Endothelial cell of umbilical vein (primary cell): ENCODE measurements around the gene AGAP2. TPM values are rescaled to one million over a fixed set of nuclear protein-coding genes. Genes with fewer than 3 reads are reported as not detected.

Source experiments
- BruUV-seq: library from RNA; stranded (reverse); fragments of 400-500 nt; replicated peaks from 2 replicates; lab custom pipeline; 2021; lab: Mats Ljungman, UMichigan
- CTCF ChIA-PET: fragments of 300-600, 350-600 bp; sonication (Branson Sonifier 250); formaldehyde crosslinking; loops from one replicate; lab custom pipeline; 2021; ENCODE audit warnings: antibody characterized with exemption, inconsistent platforms; lab: Charles Lee
- POLR2A ChIA-PET: fragments of 300-600, 350-600 bp; sonication (Branson Sonifier 250); formaldehyde crosslinking; loops from one replicate; lab custom pipeline; 2021; ENCODE audit warnings: antibody characterized with exemption, inconsistent platforms; lab: Charles Lee
- DNase-seq: peaks from one replicate; pipeline ENCODE4 v3.0.0-alpha.2; 2011; ENCODE audit warnings: low read depth, low spot score
- FAIRE-seq: peaks from 2 replicates; lab custom pipeline; 2011; peaks lifted over from hg19 to GRCh38; lab: Jason Lieb, UNC
- H2AFZ ChIP-seq: 2 replicates; pipeline ENCODE4 v1.6.0; 2012; ENCODE audit warnings: low read depth, low read length, control low read depth, inconsistent platforms
- H3K27ac ChIP-seq: 2 replicates; pipeline ENCODE4 v1.5.1; 2011; ENCODE audit warnings: low read depth, mild to moderate bottlenecking, control low read depth, low read length, moderate library complexity; ENCODE audit not compliant: insufficient read depth
- H3K27me3 ChIP-seq, 2 experiments: 2 replicates each; pipeline versions ENCODE4 v1.6.0 to v1.6.1; 2011; ENCODE audit warnings: low read length in 2 of 2, mixed read lengths in 1 of 2; ENCODE audit not compliant: control insufficient read depth in 2 of 2, insufficient read depth in 2 of 2
- H3K36me3 ChIP-seq, 2 experiments: 2 replicates in 1 of 2; 3 replicates in 1 of 2; pipeline ENCODE4 v1.5.1; 2011; ENCODE audit warnings: low read length in 2 of 2, mild to moderate bottlenecking in 1 of 2, moderate library complexity in 1 of 2; ENCODE audit not compliant: control insufficient read depth in 2 of 2, insufficient read depth in 2 of 2; ENCODE audit errors: extremely low read depth in 1 of 2
- H3K4me1 ChIP-seq: 3 replicates; pipeline ENCODE4 v1.5.1; 2011; ENCODE audit warnings: mild to moderate bottlenecking, low read length; ENCODE audit not compliant: control insufficient read depth, insufficient read depth; ENCODE audit errors: extremely low read depth
- H3K4me2 ChIP-seq: 2 replicates; pipeline ENCODE4 v1.6.1; 2011; ENCODE audit warnings: low read length, control low read depth, mixed read lengths; ENCODE audit not compliant: insufficient read depth
- H3K4me3 ChIP-seq, 3 experiments: fragments of 200-600 bp in 1 of 3; sonication (generic), shearing (Covaris generic) in 1 of 3; replicated peaks in 1 of 3; 2 replicates each; pipeline ENCODE4 v1.5.1; 2011 to 2016; ENCODE audit warnings: control low read depth in 3 of 3, low read length in 3 of 3, mild to moderate bottlenecking in 2 of 3, inconsistent platforms in 1 of 3, low read depth in 1 of 3, moderate library complexity in 1 of 3; ENCODE audit not compliant: insufficient read depth in 1 of 3
- H3K79me2 ChIP-seq: 2 replicates; pipeline ENCODE4 v1.6.0; 2012; ENCODE audit warnings: low read length, inconsistent platforms; ENCODE audit not compliant: control insufficient read depth, insufficient read depth
- H3K9ac ChIP-seq: replicated peaks from 2 replicates; pipeline ENCODE3; 2011; ENCODE audit warnings: low read length, control low read depth; ENCODE audit not compliant: insufficient read depth; ENCODE audit errors: extremely low read depth
- H3K9me1 ChIP-seq: replicated peaks from 3 replicates; pipeline ENCODE4 v1.6.0; 2011; ENCODE audit warnings: mild to moderate bottlenecking, low read length; ENCODE audit not compliant: control insufficient read depth, insufficient read depth; ENCODE audit errors: extremely low read depth
- H3K9me3 ChIP-seq: replicated peaks from 2 replicates; pipeline ENCODE4 v1.5.1; 2012; ENCODE audit warnings: low read length, inconsistent platforms; ENCODE audit not compliant: control insufficient read depth, insufficient read depth
- H4K20me1 ChIP-seq: replicated peaks from 2 replicates; pipeline ENCODE3; 2011; ENCODE audit warnings: mild to moderate bottlenecking, low read length; ENCODE audit not compliant: control insufficient read depth, insufficient read depth; ENCODE audit errors: extremely low read depth
- EZH2 ChIP-seq: IDR thresholded peaks from 2 replicates; pipeline ENCODE4 v1.6.1; 2012; ENCODE audit warnings: borderline replicate concordance, low read depth, mild to moderate bottlenecking, moderate library complexity, low read length, inconsistent platforms; ENCODE audit not compliant: severe bottlenecking
- FOS ChIP-seq: IDR thresholded peaks from 2 replicates; pipeline ENCODE4 v1.6.1; 2011; ENCODE audit warnings: mild to moderate bottlenecking, low read length, moderate library complexity, borderline replicate concordance; ENCODE audit not compliant: insufficient read depth
- GATA2 ChIP-seq: IDR thresholded peaks from 2 replicates; pipeline ENCODE4 v1.7.0; 2011; ENCODE audit warnings: low read depth, mild to moderate bottlenecking, moderate library complexity, mixed read lengths, low read length; ENCODE audit not compliant: insufficient read length, insufficient read depth
- JUN ChIP-seq: IDR thresholded peaks from 2 replicates; pipeline ENCODE4 v1.6.1; 2011; ENCODE audit warnings: borderline replicate concordance, low read depth; ENCODE audit not compliant: insufficient read length, insufficient read depth
- MYC ChIP-seq: IDR thresholded peaks from one replicate; pipeline ENCODE4 v1.6.1; 2011; ENCODE audit warnings: mild to moderate bottlenecking, low read depth, low read length
- POLR2A ChIP-seq: IDR thresholded peaks from 2 replicates; pipeline ENCODE4 v1.6.1; 2012; ENCODE audit warnings: low read depth, mild to moderate bottlenecking, control low read depth, low read length
- POLR2AphosphoS5 ChIP-seq: IDR thresholded peaks from 2 replicates; pipeline ENCODE4 v1.6.1; 2012; ENCODE audit warnings: low read depth, mild to moderate bottlenecking, control low read depth, low read length, moderate library complexity; ENCODE audit not compliant: insufficient read depth
- dilution Hi-C: fragments of 300-500 bp; cut with MboI; formaldehyde crosslinking; loops from one replicate; pipeline ENCODE4 v1.15.0; 2019; ENCODE audit warnings: low sequenced_read_pairs; ENCODE audit not compliant: extremely low pct_ligation_motif_present
- intact Hi-C: fragments of 100-400 bp; cut with micrococcal nuclease; formaldehyde crosslinking; loops from one replicate; pipeline ENCODE4 v1.10.0; 2022
- polyA plus RNA-seq, 4 experiments: library from polyadenylated mRNA; depleted of rRNA in 3 of 4; stranded (reverse) in 3 of 4; unstranded in 1 of 4; fragments of >200 nt; gene quantifications; 2 replicates each; pipeline versions ENCODE4 v1.2.1 to v1.2.3, GENCODE V29; 2011 to 2012; ENCODE audit warnings: missing spikeins in 1 of 4
- total RNA-seq: library from RNA; stranded (reverse); gene quantifications from 2 replicates; pipeline ENCODE4 v1.2.3, GENCODE V29; 2021
- TF ChIP-seq, protein P1 (sequence below): IDR thresholded peaks from 2 replicates; pipeline ENCODE4 v1.6.1; 2011; ENCODE audit not compliant: insufficient read depth, insufficient read length
- TF ChIP-seq, protein P2 (sequence below), 2 donors: IDR thresholded peaks; 1 replicate in 1 of 2; 2 replicates in 1 of 2; pipeline ENCODE4 v1.5.1; 2011; ENCODE audit warnings: low read length in 2 of 2, mild to moderate bottlenecking in 2 of 2, moderate library complexity in 2 of 2, control low read depth in 1 of 2, inconsistent platforms in 1 of 2, low read depth in 1 of 2; ENCODE audit not compliant: insufficient read depth in 1 of 2; ENCODE audit errors: extremely low read depth in 1 of 2

The AGAP2 gene
- total and polyA plus RNA-seq, 2 donors (not counting 3 experiments of a cell fraction or from before 2014, with no cell fraction given), result 0.04 to 0.24 TPM

DNA sequence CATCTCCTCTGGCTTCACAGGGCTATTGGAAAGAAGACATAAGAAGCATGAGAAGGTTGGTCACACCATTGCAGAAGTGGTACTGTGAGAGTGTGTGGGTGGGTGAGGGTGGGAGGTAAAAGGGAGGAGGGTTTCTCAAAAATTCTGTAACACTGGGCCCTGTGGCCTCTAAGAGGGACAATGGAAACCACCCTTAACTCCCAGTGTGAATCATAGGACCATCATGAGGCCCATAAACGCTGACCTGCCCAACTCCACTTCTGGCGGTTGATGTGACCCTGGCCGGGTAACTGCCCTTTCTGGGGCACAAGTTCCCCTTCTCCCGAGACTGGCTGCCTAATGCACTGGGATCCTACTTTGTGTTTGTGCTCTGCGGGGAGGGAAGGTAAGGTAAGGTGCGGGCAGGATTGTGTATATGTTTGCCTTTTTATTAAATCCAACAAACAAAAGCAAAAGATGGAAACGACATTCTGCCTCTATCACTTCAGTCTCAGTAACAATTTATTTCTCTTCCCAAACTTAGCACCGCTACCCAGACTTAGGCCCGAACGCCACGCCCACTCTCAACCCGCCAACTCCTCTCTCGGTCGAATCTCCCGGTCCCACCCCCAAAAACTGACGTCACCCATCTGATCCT, 32.8 kb upstream of the AGAP2 start:
- H3K9ac ChIP-seq, result peak overlapping the region; percentile 78
- FAIRE-seq (peak; percentile 67), DNase-seq (no peak)
- CTCF ChIA-PET, result interaction anchor here (1.0 to 1.4 kb wide), 5 partner anchors 11 to 122 kb away, joined by 3 to 17 read pairs (median 4); partner anchors contain the start of genes MARCHF9 and TSFM
- dilution Hi-C loops, result no loop called here
- H3K4me3 ChIP-seq, result peak overlapping the region; percentile 69 to 79 (median 76)
- TSS peak; percentile 26 for BruUV-seq
- peak; percentile 42 for TF ChIP-seq JUN
- no peak for TF ChIP-seq POLR2A
- POLR2A ChIA-PET, result interaction anchor here (1.3 kb wide), 1 partner anchor 12 kb away, joined by 4 read pairs; the partner anchor contains the start of gene TSFM
- H3K9me3 ChIP-seq, result no peaks in the 10 kb centered on the region
- intact Hi-C loops, result no loop called here
- no peaks in the 10 kb centered on the region for H3K9me1 ChIP-seq
- H3K27me3 ChIP-seq, result peaks cover 6 to 10% of the 10 kb centered on the region in 2 experiments
- peaks cover 14% of the 10 kb centered on the region for H3K4me1 ChIP-seq
- peak overlapping the region; percentile 79 for H3K27ac ChIP-seq
- H2AFZ ChIP-seq, result peak overlapping the region; percentile 89
- H4K20me1 ChIP-seq, result no peaks in the 10 kb centered on the region
- H3K4me2 ChIP-seq, result peak overlapping the region; percentile 90
- H3K79me2 ChIP-seq, result peaks cover 2% of the 10 kb centered on the region
- H3K36me3 ChIP-seq, result peaks cover 0 to 2% of the 10 kb centered on the region in 2 experiments

DNA sequence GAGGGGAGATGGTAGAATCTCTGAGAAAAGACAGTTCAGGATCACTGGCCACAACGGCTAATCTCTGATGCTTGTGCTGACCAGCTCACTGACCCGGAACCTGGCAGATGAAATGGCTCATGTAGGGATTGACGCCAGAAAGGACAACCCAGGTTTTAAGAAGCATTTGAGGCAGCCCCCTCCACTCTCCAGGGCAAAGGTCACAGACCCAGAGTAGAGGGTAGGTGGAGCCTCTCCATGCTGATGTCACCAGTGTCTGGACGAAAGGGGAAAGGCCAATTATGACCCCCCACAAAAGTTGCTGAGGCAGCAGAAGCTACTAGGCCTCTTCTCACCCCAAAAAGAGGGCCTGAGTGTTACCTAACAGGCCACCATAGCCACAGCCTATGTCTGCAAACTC, 32.2 kb upstream of the AGAP2 start:
- Histone ChIP-seq H3K27me3 (peaks cover 12 to 16% of the 10 kb centered on the region in 2 experiments), H3K4me2 (no peak overlapping the region), H3K27ac (no peak overlapping the region), H3K9me3 (no peaks in the 10 kb centered on the region), H3K9me1 (no peaks in the 10 kb centered on the region), H3K4me1 (peaks cover 19% of the 10 kb centered on the region), H3K9ac (no peak overlapping the region), H3K36me3 (peaks cover 0 to 2% of the 10 kb centered on the region in 2 experiments), H2AFZ (no peak overlapping the region), H3K79me2 (peaks cover 2% of the 10 kb centered on the region), H4K20me1 (no peaks in the 10 kb centered on the region), H3K4me3 (no peak overlapping the region)
- FAIRE-seq (no peak), DNase-seq (no peak)
- dilution Hi-C loops (no loop called here), intact Hi-C loops (no loop called here)
- ChIA-PET POLR2A (no interaction called here), CTCF (interaction anchor here (1.3 kb wide), 1 partner anchor 12 kb away, joined by 4 read pairs; the partner anchor contains the start of gene TSFM)
- TF ChIP-seq POLR2AphosphoS5, result no peak
- TF ChIP-seq POLR2A, result no peak
- TF ChIP-seq, protein P1, sequence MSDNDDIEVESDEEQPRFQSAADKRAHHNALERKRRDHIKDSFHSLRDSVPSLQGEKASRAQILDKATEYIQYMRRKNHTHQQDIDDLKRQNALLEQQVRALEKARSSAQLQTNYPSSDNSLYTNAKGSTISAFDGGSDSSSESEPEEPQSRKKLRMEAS, result no peak
- no peak for TF ChIP-seq JUN
- no peak for TF ChIP-seq MYC
- TF ChIP-seq GATA2, result no peak
- TF ChIP-seq EZH2, result no peak
- TF ChIP-seq FOS, result no peak
- TF ChIP-seq, protein P2, sequence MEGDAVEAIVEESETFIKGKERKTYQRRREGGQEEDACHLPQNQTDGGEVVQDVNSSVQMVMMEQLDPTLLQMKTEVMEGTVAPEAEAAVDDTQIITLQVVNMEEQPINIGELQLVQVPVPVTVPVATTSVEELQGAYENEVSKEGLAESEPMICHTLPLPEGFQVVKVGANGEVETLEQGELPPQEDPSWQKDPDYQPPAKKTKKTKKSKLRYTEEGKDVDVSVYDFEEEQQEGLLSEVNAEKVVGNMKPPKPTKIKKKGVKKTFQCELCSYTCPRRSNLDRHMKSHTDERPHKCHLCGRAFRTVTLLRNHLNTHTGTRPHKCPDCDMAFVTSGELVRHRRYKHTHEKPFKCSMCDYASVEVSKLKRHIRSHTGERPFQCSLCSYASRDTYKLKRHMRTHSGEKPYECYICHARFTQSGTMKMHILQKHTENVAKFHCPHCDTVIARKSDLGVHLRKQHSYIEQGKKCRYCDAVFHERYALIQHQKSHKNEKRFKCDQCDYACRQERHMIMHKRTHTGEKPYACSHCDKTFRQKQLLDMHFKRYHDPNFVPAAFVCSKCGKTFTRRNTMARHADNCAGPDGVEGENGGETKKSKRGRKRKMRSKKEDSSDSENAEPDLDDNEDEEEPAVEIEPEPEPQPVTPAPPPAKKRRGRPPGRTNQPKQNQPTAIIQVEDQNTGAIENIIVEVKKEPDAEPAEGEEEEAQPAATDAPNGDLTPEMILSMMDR (IDR thresholded peaks at IDR 0.05; ENCODE audit: extremely low read depth in 1 of 2, insufficient read depth in 1 of 2, low read depth in 1 of 2, low read length in 2 of 2), result no peak
- no TSS peak for BruUV-seq
